ENCODE data around the gene ZSWIM6. TPM values are rescaled to one million over a fixed set of nuclear protein-coding genes. Genes with fewer than 3 reads are reported as not detected.

The ZSWIM6 gene
- total RNA-seq, 1 donor from 2014 or later, result 12.5 TPM

GRCh38 chr5:61330845-61331406 lies 1.1 kb upstream of the ZSWIM6 start:
- peak; percentile 93 for DNase-seq (ENCODE audit: low spot score)

DNA sequence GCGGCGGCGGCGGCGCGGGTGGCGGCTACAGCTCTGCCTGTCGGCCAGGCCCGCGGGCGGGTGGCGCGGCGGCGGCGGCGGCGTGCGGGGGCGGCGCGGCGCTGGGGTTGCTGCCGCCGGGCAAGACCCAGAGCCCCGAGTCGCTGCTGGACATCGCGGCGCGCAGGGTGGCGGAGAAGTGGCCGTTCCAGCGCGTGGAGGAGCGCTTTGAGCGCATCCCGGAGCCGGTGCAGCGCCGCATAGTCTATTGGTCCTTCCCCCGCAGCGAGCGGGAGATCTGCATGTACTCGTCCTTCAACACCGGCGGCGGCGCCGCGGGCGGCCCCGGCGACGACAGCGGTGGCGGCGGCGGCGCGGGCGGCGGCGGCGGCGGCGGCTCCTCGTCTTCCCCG lies 296 bp downstream of the ZSWIM6 start:
- no peak for DNase-seq (ENCODE audit: low spot score)

GRCh38 chr5:61332851-61333320 lies 828 bp downstream of the ZSWIM6 start:
- DNase-seq (ENCODE audit: low spot score), result peak; percentile 92

- no peak for DNase-seq (ENCODE audit: low spot score)
Observed at GRCh38 chr5:61333321-61333953, 1.4 kb downstream of the ZSWIM6 start.

DNA sequence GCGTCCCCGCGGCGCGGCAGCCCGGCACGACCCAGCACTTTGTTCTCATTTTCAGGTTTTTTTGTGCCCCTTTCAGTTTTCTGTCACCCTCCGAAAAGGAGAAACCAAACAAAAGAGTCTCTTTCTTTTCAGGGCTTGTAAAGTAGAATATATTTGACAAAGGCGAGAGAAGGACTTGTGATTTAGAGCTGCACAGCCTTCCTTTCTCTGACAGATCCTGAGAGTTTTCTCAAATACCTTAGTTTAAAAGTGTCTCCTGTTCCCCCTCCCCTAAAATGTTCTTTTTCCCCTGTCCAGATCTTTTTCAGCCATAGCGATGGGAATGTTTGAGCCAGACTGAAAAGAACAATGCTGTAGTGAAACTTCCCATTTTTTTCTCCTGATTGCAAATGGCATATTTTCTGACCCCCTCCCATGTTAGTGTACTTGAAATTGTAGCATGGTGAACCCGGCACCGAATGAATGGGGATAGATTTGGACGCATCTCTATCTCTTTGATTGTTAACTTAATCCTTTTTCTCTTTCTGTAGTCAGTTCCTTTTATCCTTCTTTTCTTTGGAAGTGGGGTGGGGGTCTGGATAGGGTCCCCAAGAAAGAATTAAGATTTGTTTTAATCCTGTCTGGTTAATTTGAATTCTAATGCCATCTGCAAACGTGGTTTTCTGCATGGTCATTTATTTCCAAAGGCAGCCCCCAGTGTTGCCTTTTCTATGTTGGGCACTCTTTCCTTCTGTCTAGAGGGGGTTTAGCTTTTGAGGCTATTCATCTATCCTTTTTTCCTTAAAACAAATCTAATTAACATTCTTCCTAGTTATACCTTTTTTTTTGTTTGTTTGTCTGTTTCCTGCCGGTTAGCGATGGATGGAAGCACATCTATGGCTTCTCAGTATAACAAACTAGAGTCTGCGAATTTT lies 2.2 kb downstream of the ZSWIM6 start:
- DNase-seq (ENCODE audit: low spot score), result no peak

- DNase-seq (ENCODE audit: low spot score), result no peak
Observed at GRCh38 chr5:61334868-61335615, 3.0 kb downstream of the ZSWIM6 start.

GRCh38 chr5:61339764-61340163 lies 7.7 kb downstream of the ZSWIM6 start:
- DNase-seq (ENCODE audit: low spot score), result no peak

DNA sequence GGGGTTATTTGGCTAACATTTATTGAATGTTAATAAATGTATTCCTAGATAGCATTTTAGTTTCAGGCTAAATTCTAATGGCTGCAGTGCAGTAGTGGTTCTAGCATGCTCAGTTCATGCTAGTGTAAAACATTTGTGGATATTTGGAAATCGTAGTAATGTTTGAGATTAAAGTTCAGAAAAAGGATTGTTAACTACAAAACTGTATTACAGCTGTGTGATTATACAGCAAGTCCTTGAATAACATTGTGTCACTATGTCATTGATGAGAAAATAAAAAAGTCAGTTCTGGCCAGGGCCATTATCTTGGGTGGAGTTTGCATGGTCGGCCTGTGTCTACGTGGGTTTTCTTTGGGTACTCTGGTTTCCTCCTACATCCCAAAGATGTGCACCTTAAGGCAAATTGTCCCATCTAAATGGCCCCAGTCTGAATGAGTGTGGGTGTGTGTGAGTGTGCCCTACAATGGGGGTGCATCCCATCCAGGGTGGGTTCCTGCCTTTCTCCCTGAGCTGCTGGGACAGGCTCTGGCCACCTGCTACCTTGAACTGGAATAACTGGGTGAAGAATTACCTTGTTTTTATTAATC lies 8.8 kb downstream of the ZSWIM6 start:
- no peak for DNase-seq (ENCODE audit: low spot score)

DNA sequence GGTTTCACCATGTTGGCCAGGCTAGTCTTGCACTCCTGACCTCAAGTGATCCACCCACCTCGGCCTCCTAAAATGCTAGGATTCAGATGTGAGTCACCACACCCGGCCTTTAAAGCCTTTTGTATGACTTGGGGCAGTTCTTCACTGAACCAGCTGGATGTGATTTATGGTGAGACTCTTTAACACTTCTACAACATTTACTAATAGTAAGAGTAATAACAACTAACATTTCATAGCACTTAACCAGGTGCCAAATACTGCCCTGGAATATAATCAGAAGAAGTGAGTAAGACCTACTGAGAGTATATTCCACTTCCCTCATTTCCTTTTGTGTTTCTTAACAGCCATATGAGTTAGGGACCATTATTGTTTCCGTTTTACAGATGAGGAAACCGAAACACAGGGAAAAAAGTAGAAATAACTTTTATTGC lies 10.0 kb downstream of the ZSWIM6 start:
- no peak for DNase-seq (ENCODE audit: low spot score)

- DNase-seq (ENCODE audit: low spot score), result no peak
Observed at GRCh38 chr5:61344187-61344944, 12.3 kb downstream of the ZSWIM6 start.

GRCh38 chr5:61346511-61346910 lies 14.5 kb downstream of the ZSWIM6 start:
- no peak for DNase-seq (ENCODE audit: low spot score)

DNA sequence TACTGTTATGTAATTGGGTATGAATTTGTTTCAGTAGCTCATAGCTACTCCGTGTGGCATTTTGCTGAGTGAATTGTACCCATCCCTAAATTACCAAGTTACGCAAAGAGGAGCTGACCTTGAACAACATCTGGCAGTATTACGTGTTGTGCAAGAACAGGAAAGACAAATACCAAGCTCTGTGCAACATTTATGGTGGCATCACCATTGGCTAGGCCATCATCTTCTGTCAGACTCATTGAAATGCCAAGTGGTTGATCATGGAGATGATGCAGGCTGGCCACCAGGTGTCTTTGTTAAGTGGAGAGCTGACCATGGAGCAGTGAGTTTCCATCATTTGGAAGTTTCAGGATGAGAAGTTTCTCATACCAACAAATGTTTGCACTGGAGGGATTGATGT lies 15.0 kb downstream of the ZSWIM6 start:
- DNase-seq (ENCODE audit: low spot score), result no peak

GRCh38 chr5:61348447-61348846 lies 16.4 kb downstream of the ZSWIM6 start:
- no peak for DNase-seq (ENCODE audit: low spot score)

- DNase-seq (ENCODE audit: low spot score), result no peak
Observed at GRCh38 chr5:61349935-61350334, 17.9 kb downstream of the ZSWIM6 start.

DNA sequence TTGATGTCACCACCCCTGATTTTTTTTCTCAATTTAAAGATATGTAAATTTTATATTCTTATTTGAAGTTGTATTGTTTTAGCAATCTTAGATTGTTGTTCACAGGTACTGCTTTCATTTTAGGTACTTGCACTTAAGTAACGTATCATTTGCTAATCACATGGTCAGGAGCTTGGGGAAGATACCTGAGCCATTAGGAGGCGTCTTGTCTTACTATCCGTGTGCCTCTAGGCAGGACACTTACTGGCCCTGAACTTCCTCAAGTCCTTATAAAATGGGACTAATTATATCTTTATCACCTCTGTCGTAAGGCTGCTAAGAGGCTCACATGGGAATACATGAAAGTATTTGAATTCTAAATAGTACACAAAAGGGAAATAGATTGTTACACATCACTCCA lies 18.5 kb downstream of the ZSWIM6 start:
- no peak for DNase-seq (ENCODE audit: low spot score)

GRCh38 chr5:61351733-61352132 lies 19.7 kb downstream of the ZSWIM6 start:
- DNase-seq (ENCODE audit: low spot score), result no peak

GRCh38 chr5:61352180-61352579 lies 20.1 kb downstream of the ZSWIM6 start:
- no peak for DNase-seq (ENCODE audit: low spot score)

- DNase-seq (ENCODE audit: low spot score), result no peak
Observed at GRCh38 chr5:61352612-61353156, 20.6 kb downstream of the ZSWIM6 start.

- no peak for DNase-seq (ENCODE audit: low spot score)
Observed at GRCh38 chr5:61353293-61353692, 21.2 kb downstream of the ZSWIM6 start.

GRCh38 chr5:61354199-61354598 lies 22.1 kb downstream of the ZSWIM6 start:
- no peak for DNase-seq (ENCODE audit: low spot score)
